AG04450 (cell line): ENCODE data around the gene GJA1. TPM values are rescaled to one million over a fixed set of nuclear protein-coding genes. Genes with fewer than 3 reads are reported as not detected.

Experiments used
- CTCF ChIA-PET: fragments of 300-600, 350-600 bp; formaldehyde crosslinking; extraction: SDS; loops from one replicate; lab custom pipeline; 2022; ENCODE audit warnings: antibody characterized with exemption, inconsistent platforms; lab: Charles Lee
- POLR2A ChIA-PET: fragments of 350-600 bp; formaldehyde crosslinking; extraction: SDS; loops from one replicate; lab custom pipeline; 2021; ENCODE audit warnings: antibody characterized with exemption, inconsistent platforms; lab: Yijun Ruan, JAX
- DNase-seq: peaks from one replicate; pipeline ENCODE4 v3.0.0-alpha.2; 2011; ENCODE audit warnings: low read depth, low spot score
- H3K27ac ChIP-seq: one replicate; pipeline ENCODE4 v1.5.1; 2012; ENCODE audit warnings: low read depth, low read length, control low read depth
- H3K27me3 ChIP-seq: one replicate; pipeline ENCODE4 v1.6.0; 2012; ENCODE audit warnings: low read length; ENCODE audit not compliant: control insufficient read depth, insufficient read depth
- H3K4me3 ChIP-seq: 2 replicates; pipeline ENCODE4 v1.5.1; 2011; ENCODE audit warnings: mild to moderate bottlenecking, low read depth, low read length, control low read depth
- H3K9me3 ChIP-seq: 2 replicates; pipeline ENCODE4 v1.5.1; 2012; ENCODE audit warnings: low read length; ENCODE audit not compliant: control insufficient read depth, insufficient read depth
- CTCF ChIP-seq: IDR thresholded peaks from 2 replicates; pipeline ENCODE4 v1.5.1; 2011; ENCODE audit warnings: low read depth, low read length, control low read depth, inconsistent platforms
- polyA plus RNA-seq: library from polyadenylated mRNA; depleted of rRNA; stranded (reverse); fragments of >200 nt; gene quantifications from 2 replicates; pipeline ENCODE4 v1.2.3, GENCODE V29; 2011

Gene GJA1
- polyA plus RNA-seq, 1 experiment: 323 TPM

- ChIA-PET CTCF (no interaction called here), POLR2A (no interaction called here)
- no peak overlapping the region for H3K27ac ChIP-seq
Measured at GRCh38 chr6:121482751-121483150, 47.3 kb downstream of the GJA1 start.

DNA sequence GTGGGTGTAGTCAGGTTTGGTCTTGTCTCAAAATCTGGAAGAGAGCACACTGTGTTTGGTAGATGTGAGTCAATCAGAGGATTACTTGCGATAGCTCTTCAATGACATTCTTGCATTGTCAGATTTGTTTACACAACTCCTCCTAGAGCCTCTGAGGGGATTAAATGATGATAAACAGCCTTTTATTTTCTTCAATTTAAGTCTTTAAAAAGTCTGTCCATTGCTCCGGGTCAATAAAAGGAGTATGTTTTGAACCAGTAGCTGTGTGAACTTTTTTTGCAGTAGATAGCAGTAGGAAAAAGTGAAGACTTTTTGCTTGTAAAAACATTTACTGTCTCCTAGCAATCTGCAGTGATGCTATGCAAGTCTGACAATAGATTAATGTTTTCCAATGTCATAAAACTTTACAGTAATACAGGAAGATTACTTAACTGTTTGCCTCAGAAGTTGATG is 49.9 kb downstream of the GJA1 start:
- Histone ChIP-seq H3K4me3 (no peak overlapping the region), H3K27me3 (no peaks in the 10 kb centered on the region), H3K27ac (no peak overlapping the region), H3K9me3 (no peaks in the 10 kb centered on the region)
- no peak for DNase-seq
- no peak for TF ChIP-seq CTCF
- ChIA-PET POLR2A (no interaction called here), CTCF (no interaction called here)

More at GRCh38 chr6:121482751-121483150, 47.3 kb downstream of the GJA1 start:
- Histone ChIP-seq H3K27me3 (no peaks in the 10 kb centered on the region), H3K9me3 (no peaks in the 10 kb centered on the region), H3K4me3 (no peak overlapping the region)
- TF ChIP-seq CTCF: no peak
- no peak for DNase-seq

DNA sequence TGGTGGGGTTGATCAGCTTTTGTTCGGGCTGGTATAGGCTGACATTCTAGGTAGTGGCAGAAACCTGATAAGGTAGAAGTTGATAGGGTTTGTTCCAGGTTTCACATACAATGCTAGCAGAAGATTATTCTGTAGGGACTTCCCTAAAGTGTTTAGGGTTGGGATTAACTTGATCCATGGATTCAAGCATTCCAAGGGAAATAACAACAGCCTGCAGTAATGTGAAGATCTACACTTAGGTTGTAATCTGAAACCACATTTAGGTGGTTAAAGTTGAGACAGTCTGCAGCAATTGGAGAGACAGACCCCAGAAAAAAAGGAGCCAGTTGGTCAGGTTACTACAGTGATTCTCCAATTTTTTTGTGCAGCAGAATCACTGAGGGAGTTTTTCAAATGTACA is 56.1 kb downstream of the GJA1 start:
- Histone ChIP-seq H3K4me3 (no peak overlapping the region), H3K27me3 (no peaks in the 10 kb centered on the region), H3K9me3 (no peaks in the 10 kb centered on the region), H3K27ac (no peak overlapping the region)
- no peak for TF ChIP-seq CTCF
- CTCF ChIA-PET: interaction anchor here (1.0 kb wide), 1 partner anchor 358 kb away, joined by 4 read pairs; no protein-coding TSS in a partner anchor
- POLR2A ChIA-PET: no interaction called here
- DNase-seq: no peak

DNA sequence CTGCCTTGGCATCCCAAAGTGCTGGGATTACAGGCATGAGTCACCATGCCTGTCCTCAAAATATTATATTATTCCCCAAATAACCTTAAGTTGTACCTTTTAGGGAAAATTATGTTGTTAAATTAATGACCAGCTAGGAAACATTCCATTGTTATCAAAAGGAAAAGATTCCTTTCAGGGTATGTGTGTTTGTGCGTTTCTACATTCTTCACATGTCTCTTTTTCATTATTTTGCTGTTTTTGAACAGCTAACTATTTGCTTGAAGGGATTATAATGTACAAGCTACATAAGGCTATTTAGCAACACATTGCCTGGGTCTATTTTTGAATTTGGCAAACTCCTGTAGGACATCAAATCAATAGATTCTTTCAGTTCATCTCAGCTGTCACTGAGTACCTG is 57.1 kb downstream of the GJA1 start:
- no peak for DNase-seq
- Histone ChIP-seq H3K27me3 (no peaks in the 10 kb centered on the region), H3K27ac (no peak overlapping the region), H3K9me3 (no peaks in the 10 kb centered on the region), H3K4me3 (no peak overlapping the region)
- ChIA-PET POLR2A (no interaction called here), CTCF (interaction anchor here (1.0 to 1.3 kb wide), 3 partner anchors 18 to 357 kb away, joined by 3 to 4 read pairs (median 3); no protein-coding TSS in a partner anchor)
- no peak for TF ChIP-seq CTCF

DNA sequence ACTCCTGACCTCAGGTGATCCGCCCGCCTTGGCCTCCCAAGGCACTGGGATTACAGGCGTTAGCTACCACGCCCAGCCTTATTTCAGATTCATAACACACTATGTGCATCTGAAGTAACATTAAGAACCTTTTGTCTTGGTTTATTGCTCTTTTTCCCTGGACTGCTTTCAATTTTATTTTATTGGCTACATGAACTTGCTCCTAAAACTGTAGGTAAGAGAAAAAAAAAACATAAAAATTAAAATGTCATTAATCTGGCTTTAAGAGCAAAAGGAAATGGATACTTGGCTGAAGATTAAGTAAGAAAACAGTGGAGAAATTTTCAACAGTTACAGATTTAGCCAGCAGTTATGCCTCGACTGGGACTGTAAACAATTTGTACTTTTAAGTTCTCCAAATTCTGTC is 62.5 kb downstream of the GJA1 start:
- Histone ChIP-seq H3K27ac (no peak overlapping the region), H3K4me3 (no peak overlapping the region), H3K9me3 (no peaks in the 10 kb centered on the region), H3K27me3 (no peaks in the 10 kb centered on the region)
- POLR2A ChIA-PET: no interaction called here
- TF ChIP-seq CTCF: no peak
- CTCF ChIA-PET: no interaction called here
- no peak for DNase-seq
